Keratinocyte (primary cell): ENCODE results near the gene NOP16. TPM values are rescaled to one million over a fixed set of nuclear protein-coding genes. Genes with fewer than 3 reads are reported as not detected.

Experiments used
- DNase-seq: peaks from one replicate; pipeline ENCODE4 v3.0.0-alpha.2; 2011; ENCODE audit warnings: low read depth, missing footprints, low spot score
- FAIRE-seq: peaks from 2 replicates; lab custom pipeline; 2011; peaks lifted over from hg19 to GRCh38; lab: Jason Lieb, UNC
- H2AFZ ChIP-seq: 2 replicates; pipeline ENCODE4 v1.6.0; 2012; ENCODE audit warnings: low read length, control low read depth, inconsistent platforms; ENCODE audit not compliant: control insufficient read depth
- H3K27ac ChIP-seq: 2 replicates; pipeline ENCODE4 v1.5.1; 2011; ENCODE audit warnings: low read length; ENCODE audit not compliant: control insufficient read depth, insufficient read depth
- H3K27me3 ChIP-seq: 3 replicates; pipeline ENCODE4 v1.6.0; 2011; ENCODE audit warnings: low read length; ENCODE audit not compliant: control insufficient read depth, insufficient read depth; ENCODE audit errors: extremely low read depth
- H3K36me3 ChIP-seq, 2 experiments: 2 replicates in 1 of 2; 3 replicates in 1 of 2; pipeline ENCODE4 v1.5.1; 2011; ENCODE audit warnings: low read length in 2 of 2, mild to moderate bottlenecking in 1 of 2; ENCODE audit not compliant: control insufficient read depth in 2 of 2, insufficient read depth in 2 of 2; ENCODE audit errors: extremely low read depth in 1 of 2
- H3K4me1 ChIP-seq: 3 replicates; pipeline ENCODE4 v1.5.1; 2011; ENCODE audit warnings: low read length; ENCODE audit not compliant: control insufficient read depth, insufficient read depth; ENCODE audit errors: extremely low read depth
- H3K4me2 ChIP-seq: 3 replicates; pipeline ENCODE4 v1.6.0; 2011; ENCODE audit warnings: low read depth, low read length; ENCODE audit not compliant: control insufficient read depth, insufficient read depth; ENCODE audit errors: extremely low read depth
- H3K4me3 ChIP-seq, 3 experiments: fragments of 200-600 bp in 1 of 3; sonication (generic) in 1 of 3; 2 replicates in 2 of 3; 3 replicates in 1 of 3; pipeline ENCODE4 v1.5.1; 2011 to 2016; ENCODE audit warnings: low read length in 3 of 3, mild to moderate bottlenecking in 3 of 3, control low read depth in 2 of 3, inconsistent platforms in 1 of 3, low read depth in 1 of 3, mixed read lengths in 1 of 3, mixed run types in 1 of 3, moderate library complexity in 1 of 3; ENCODE audit not compliant: control insufficient read depth in 2 of 3, insufficient read depth in 2 of 3; ENCODE audit errors: extremely low read depth in 1 of 3
- H3K79me2 ChIP-seq: 2 replicates; pipeline ENCODE4 v1.6.0; 2012; ENCODE audit warnings: low read length; ENCODE audit not compliant: control insufficient read depth, insufficient read depth
- H3K9ac ChIP-seq: 3 replicates; pipeline ENCODE4 v1.6.0; 2011; ENCODE audit warnings: low read length; ENCODE audit not compliant: control insufficient read depth, insufficient read depth; ENCODE audit errors: extremely low read depth
- H3K9me1 ChIP-seq: 3 replicates; pipeline ENCODE4 v1.6.0; 2011; ENCODE audit warnings: low read length; ENCODE audit not compliant: control insufficient read depth, insufficient read depth; ENCODE audit errors: extremely low read depth
- H3K9me3 ChIP-seq: 2 replicates; pipeline ENCODE4 v1.5.1; 2012; ENCODE audit warnings: low read depth, low read length; ENCODE audit not compliant: control insufficient read depth
- H4K20me1 ChIP-seq: 3 replicates; pipeline ENCODE4 v1.6.0; 2011; ENCODE audit warnings: low read length; ENCODE audit not compliant: control insufficient read depth, insufficient read depth; ENCODE audit errors: extremely low read depth
- EZH2 ChIP-seq: IDR thresholded peaks from one replicate; pipeline ENCODE4 v1.6.1; 2012; ENCODE audit warnings: inconsistent platforms, mild to moderate bottlenecking, low read length, moderate library complexity
- dilution Hi-C: fragments of 300-500 bp; cut with MboI; formaldehyde crosslinking; loops from one replicate; pipeline ENCODE4 v1.7.0; 2020; ENCODE audit warnings: low sequenced_read_pairs; ENCODE audit not compliant: extremely low pct_ligation_motif_present
- polyA plus RNA-seq, 5 experiments: library from polyadenylated mRNA; depleted of rRNA in 3 of 5; stranded (reverse) in 3 of 5; stranded (forward) in 1 of 5; unstranded in 1 of 5; fragments of >200 nt; gene quantifications; 1 replicate in 1 of 5; 2 replicates in 3 of 5; 3 replicates in 1 of 5; pipeline versions ENCODE4 v1.2.1 to v1.2.3, GENCODE V29; 2011 to 2012; ENCODE audit warnings: missing spikeins in 2 of 5, low read depth in 1 of 5, low replicate concordance in 1 of 5
- TF ChIP-seq, protein P1 (sequence below), 3 experiments: IDR thresholded peaks in 1 of 3; conservative IDR thresholded peaks in 1 of 3; optimal IDR thresholded peaks in 1 of 3; 2 replicates in 2 of 3; 3 replicates in 1 of 3; pipeline versions ENCODE3 to v1.5.1; 2011; ENCODE audit warnings: low read length in 3 of 3, mild to moderate bottlenecking in 3 of 3, moderate library complexity in 2 of 3, control low read depth in 1 of 3, inconsistent platforms in 1 of 3; ENCODE audit not compliant: insufficient read depth in 2 of 3; ENCODE audit errors: extremely low read depth in 1 of 3

Gene NOP16
- polyA plus RNA-seq, 1 donor (not counting 4 experiments of a cell fraction or from before 2014, with no cell fraction given): 96.7 TPM

DNA sequence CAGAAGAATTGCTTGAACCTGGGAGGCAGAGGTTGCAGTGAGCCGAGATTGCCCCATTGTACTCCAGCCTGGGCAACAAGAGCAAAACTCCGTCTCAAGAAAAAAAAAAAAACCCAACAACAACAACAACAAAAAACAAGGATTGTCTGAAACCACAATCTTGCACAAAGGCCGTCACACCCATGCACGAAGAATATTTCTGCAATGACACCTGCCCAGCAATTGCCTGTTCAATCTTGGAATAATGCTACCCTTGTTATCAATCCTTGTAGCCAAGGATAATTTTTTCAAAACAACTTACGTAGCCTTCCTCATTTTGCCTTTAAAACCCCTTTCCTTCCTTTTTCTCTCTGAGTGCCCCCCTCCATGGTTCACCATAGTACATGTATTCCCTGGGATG lies 31.7 kb upstream of the NOP16 start:
- TF ChIP-seq EZH2: no peak
- TF ChIP-seq, protein P1, sequence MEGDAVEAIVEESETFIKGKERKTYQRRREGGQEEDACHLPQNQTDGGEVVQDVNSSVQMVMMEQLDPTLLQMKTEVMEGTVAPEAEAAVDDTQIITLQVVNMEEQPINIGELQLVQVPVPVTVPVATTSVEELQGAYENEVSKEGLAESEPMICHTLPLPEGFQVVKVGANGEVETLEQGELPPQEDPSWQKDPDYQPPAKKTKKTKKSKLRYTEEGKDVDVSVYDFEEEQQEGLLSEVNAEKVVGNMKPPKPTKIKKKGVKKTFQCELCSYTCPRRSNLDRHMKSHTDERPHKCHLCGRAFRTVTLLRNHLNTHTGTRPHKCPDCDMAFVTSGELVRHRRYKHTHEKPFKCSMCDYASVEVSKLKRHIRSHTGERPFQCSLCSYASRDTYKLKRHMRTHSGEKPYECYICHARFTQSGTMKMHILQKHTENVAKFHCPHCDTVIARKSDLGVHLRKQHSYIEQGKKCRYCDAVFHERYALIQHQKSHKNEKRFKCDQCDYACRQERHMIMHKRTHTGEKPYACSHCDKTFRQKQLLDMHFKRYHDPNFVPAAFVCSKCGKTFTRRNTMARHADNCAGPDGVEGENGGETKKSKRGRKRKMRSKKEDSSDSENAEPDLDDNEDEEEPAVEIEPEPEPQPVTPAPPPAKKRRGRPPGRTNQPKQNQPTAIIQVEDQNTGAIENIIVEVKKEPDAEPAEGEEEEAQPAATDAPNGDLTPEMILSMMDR (optimal IDR thresholded peaks at IDR 0.05 in 1 of 3, IDR thresholded peaks at IDR 0.05 in 1 of 3, conservative IDR thresholded peaks at IDR 0.05 in 1 of 3; ENCODE audit: extremely low read depth in 1 of 3, insufficient read depth in 2 of 3, low read length in 3 of 3): no peak
- no peaks in the 10 kb centered on the region for H3K9me3 ChIP-seq
- H2AFZ ChIP-seq: no peak overlapping the region
- H3K4me2 ChIP-seq: no peak overlapping the region
- DNase-seq (no peak), FAIRE-seq (no peak)
- no peaks in the 10 kb centered on the region for H3K9me1 ChIP-seq
- no peaks in the 10 kb centered on the region for H3K27me3 ChIP-seq
- H3K4me3 ChIP-seq: no peak overlapping the region
- no peak overlapping the region for H3K27ac ChIP-seq
- H3K79me2 ChIP-seq: peaks cover 12% of the 10 kb centered on the region
- H4K20me1 ChIP-seq: no peaks in the 10 kb centered on the region
- H3K4me1 ChIP-seq: peaks cover 24% of the 10 kb centered on the region
- no peaks in the 10 kb centered on the region for H3K36me3 ChIP-seq
- dilution Hi-C loops: no loop called here
- H3K9ac ChIP-seq: no peak overlapping the region

DNA sequence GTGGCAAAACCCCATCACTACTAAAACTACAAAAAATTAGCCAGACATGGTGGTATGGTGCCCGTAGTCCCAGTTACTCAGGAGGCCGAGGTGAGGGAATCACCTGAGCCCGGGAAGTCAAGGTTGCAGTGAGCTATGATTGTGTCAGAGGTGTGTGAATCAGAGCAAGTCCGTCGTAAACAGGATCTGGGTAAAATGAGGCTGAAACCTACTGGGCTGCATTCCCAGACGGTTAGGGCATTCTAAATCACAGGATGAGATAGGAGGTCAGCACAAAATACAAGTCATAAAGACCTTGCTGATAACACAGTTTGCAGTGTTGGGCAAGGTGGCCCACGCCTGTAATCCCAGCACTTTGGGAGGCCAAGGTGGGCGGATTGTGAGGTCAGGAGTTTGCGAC lies 29.9 kb upstream of the NOP16 start:
- H4K20me1 ChIP-seq: no peaks in the 10 kb centered on the region
- peak overlapping the region; percentile 53 for H3K9ac ChIP-seq
- peaks cover 29% of the 10 kb centered on the region for H3K79me2 ChIP-seq
- H3K36me3 ChIP-seq: no peaks in the 10 kb centered on the region
- peak overlapping the region; percentile 27 for H3K4me2 ChIP-seq
- H3K27ac ChIP-seq: peak overlapping the region; percentile 77
- FAIRE-seq (no peak), DNase-seq (no peak)
- dilution Hi-C loops: no loop called here
- peaks cover 39% of the 10 kb centered on the region for H3K4me1 ChIP-seq
- no peaks in the 10 kb centered on the region for H3K27me3 ChIP-seq
- no peaks in the 10 kb centered on the region for H3K9me3 ChIP-seq
- H2AFZ ChIP-seq: no peak overlapping the region
- H3K9me1 ChIP-seq: no peaks in the 10 kb centered on the region
- H3K4me3 ChIP-seq: no peak overlapping the region
- TF ChIP-seq, protein P1 (optimal IDR thresholded peaks at IDR 0.05 in 1 of 3, IDR thresholded peaks at IDR 0.05 in 1 of 3, conservative IDR thresholded peaks at IDR 0.05 in 1 of 3; ENCODE audit: extremely low read depth in 1 of 3, insufficient read depth in 2 of 3, low read length in 3 of 3): no peak
- TF ChIP-seq EZH2: no peak
